ENCODE data around the gene TRPV4.

TRPV4 gene

DNA sequence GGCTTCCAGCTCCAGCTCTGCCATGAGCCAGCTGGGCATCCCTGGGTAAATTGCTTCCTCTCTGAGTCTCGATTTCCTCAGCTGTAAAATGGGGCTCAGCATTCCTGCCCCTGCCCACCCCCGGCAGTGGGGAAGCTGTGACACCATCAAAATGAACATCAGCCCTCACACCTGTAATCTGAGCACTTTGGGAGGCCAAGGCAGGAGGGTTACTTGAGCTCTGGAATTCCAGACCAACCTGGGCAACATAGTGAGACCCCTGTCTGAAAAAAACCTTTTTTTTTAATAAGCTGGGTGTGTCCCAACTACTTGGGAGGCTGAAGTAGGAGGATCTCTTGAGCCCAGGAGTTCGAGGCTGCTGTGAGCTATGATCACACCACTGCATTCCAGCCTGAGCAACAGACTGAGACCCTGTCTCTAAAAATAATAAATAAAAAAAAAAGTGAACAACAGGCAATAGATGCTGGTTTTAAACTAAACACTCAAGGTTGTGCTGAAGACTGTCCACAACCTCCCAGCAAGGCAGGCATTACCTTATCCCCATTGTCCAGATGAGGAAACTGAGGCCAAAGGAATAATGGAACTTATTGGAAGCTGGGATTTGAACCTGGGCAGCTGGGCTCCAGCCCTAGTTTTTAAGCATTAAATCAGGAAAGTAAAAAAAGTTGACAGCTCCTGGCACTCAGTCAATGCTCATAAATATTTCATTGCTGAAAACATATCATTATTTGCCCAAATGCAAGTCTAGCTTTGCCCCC is 4.3 kb downstream of the TRPV4 start:
- H3K36me3 ChIP-seq (ENCODE audit: insufficient read depth, low read length) = no peaks in the 10 kb centered on the region
- H3K27ac ChIP-seq (ENCODE audit: low read depth, low read length) = no peak overlapping the region
- H3K4me1 ChIP-seq (ENCODE audit: control insufficient read depth, insufficient read depth, low read length, unreplicated experiment) = no peaks in the 10 kb centered on the region
- H3K4me3 ChIP-seq (ENCODE audit: low read depth, low read length) = no peak overlapping the region
- H3K27me3 ChIP-seq (ENCODE audit: insufficient read depth, low read length) = peaks cover 18% of the 10 kb centered on the region
- no peaks in the 10 kb centered on the region for H3K79me2 ChIP-seq (ENCODE audit: control insufficient read depth, insufficient read depth, low read length, unreplicated experiment)
- no peak overlapping the region for H2AFZ ChIP-seq (ENCODE audit: low read length, unreplicated experiment)

- no peak overlapping the region for H3K4me3 ChIP-seq (ENCODE audit: low read depth, low read length)
- H2AFZ ChIP-seq (ENCODE audit: low read length, unreplicated experiment) = no peak overlapping the region
- H3K79me2 ChIP-seq (ENCODE audit: control insufficient read depth, insufficient read depth, low read length, unreplicated experiment) = no peaks in the 10 kb centered on the region
- H3K27ac ChIP-seq (ENCODE audit: low read depth, low read length) = no peak overlapping the region
- peaks cover 11% of the 10 kb centered on the region for H3K27me3 ChIP-seq (ENCODE audit: insufficient read depth, low read length)
- H3K36me3 ChIP-seq (ENCODE audit: insufficient read depth, low read length) = no peaks in the 10 kb centered on the region
- no peaks in the 10 kb centered on the region for H3K4me1 ChIP-seq (ENCODE audit: control insufficient read depth, insufficient read depth, low read length, unreplicated experiment)
Measured at GRCh38 chr12:109827566-109828550, 5.3 kb downstream of the TRPV4 start.

DNA sequence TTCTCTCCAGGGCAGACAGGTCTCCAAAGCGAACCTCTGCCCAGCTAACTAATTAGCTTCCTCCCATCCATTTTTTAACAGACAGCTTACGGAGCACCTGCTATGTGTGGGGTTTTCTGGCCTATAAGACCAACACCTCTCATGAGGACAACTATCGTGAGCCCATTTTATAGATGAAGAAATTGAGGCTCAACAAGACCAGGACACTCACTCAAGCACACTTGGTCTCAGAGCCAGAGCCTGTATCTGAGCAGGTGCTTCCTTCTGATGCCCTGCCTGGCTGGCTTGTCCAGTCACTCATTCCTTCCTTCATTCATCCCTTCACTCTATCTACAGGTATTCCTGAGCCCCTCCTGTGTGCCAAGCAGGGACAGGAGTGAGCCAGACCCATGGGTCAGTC is 6.1 kb downstream of the TRPV4 start:
- no peaks in the 10 kb centered on the region for H3K36me3 ChIP-seq (ENCODE audit: insufficient read depth, low read length)
- no peaks in the 10 kb centered on the region for H3K4me1 ChIP-seq (ENCODE audit: control insufficient read depth, insufficient read depth, low read length, unreplicated experiment)
- H2AFZ ChIP-seq (ENCODE audit: low read length, unreplicated experiment) = no peak overlapping the region
- peaks cover 5% of the 10 kb centered on the region; the same call in 1 of the 2 replicates for H3K27me3 ChIP-seq (ENCODE audit: insufficient read depth, low read length)
- no peak overlapping the region for H3K4me3 ChIP-seq (ENCODE audit: low read depth, low read length)
- H3K79me2 ChIP-seq (ENCODE audit: control insufficient read depth, insufficient read depth, low read length, unreplicated experiment) = no peaks in the 10 kb centered on the region
- H3K27ac ChIP-seq (ENCODE audit: low read depth, low read length) = no peak overlapping the region

- H3K27ac ChIP-seq (ENCODE audit: low read depth, low read length) = no peak overlapping the region
- H3K27me3 ChIP-seq (ENCODE audit: insufficient read depth, low read length) = no peaks in the 10 kb centered on the region
- H3K79me2 ChIP-seq (ENCODE audit: control insufficient read depth, insufficient read depth, low read length, unreplicated experiment) = no peaks in the 10 kb centered on the region
- no peaks in the 10 kb centered on the region for H3K36me3 ChIP-seq (ENCODE audit: insufficient read depth, low read length)
- H3K4me1 ChIP-seq (ENCODE audit: control insufficient read depth, insufficient read depth, low read length, unreplicated experiment) = no peaks in the 10 kb centered on the region
- no peak overlapping the region for H2AFZ ChIP-seq (ENCODE audit: low read length, unreplicated experiment)
- H3K4me3 ChIP-seq (ENCODE audit: low read depth, low read length) = no peak overlapping the region
Measured at GRCh38 chr12:109824731-109825130, 8.5 kb downstream of the TRPV4 start.

GRCh38 chr12:109822951-109823411 is 10.2 kb downstream of the TRPV4 start:
- Histone ChIP-seq H2AFZ (ENCODE audit: low read length, unreplicated experiment) (no peak overlapping the region), H3K27ac (ENCODE audit: low read depth, low read length) (no peak overlapping the region), H3K79me2 (ENCODE audit: control insufficient read depth, insufficient read depth, low read length, unreplicated experiment) (no peaks in the 10 kb centered on the region), H3K27me3 (ENCODE audit: insufficient read depth, low read length) (no peaks in the 10 kb centered on the region), H3K4me3 (ENCODE audit: low read depth, low read length) (no peak overlapping the region), H3K4me1 (ENCODE audit: control insufficient read depth, insufficient read depth, low read length, unreplicated experiment) (no peaks in the 10 kb centered on the region), H3K36me3 (ENCODE audit: insufficient read depth, low read length) (no peaks in the 10 kb centered on the region)

DNA sequence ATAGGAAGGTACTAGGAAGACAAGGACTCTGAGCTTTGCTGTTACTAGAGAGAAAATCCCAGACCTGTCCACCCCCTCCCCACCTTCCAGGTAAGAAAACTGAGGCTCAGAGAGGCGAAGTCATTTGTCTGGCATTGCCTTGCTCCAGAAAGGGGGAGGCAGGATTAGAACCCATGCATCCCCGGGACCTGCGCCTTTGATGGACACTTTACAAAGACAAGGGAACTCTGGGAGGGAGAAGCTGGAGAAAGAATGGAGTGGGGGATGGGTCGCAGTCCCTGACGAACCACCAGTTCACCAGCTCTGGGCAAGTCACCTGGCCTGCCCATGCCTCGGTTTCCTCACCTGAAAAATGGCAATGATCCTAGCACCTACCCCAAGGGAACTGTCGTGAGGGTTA is 10.8 kb downstream of the TRPV4 start:
- Histone ChIP-seq H3K36me3 (ENCODE audit: insufficient read depth, low read length) (no peaks in the 10 kb centered on the region), H3K27ac (ENCODE audit: low read depth, low read length) (no peak overlapping the region), H3K4me3 (ENCODE audit: low read depth, low read length) (no peak overlapping the region), H3K27me3 (ENCODE audit: insufficient read depth, low read length) (no peaks in the 10 kb centered on the region), H2AFZ (ENCODE audit: low read length, unreplicated experiment) (no peak overlapping the region), H3K4me1 (ENCODE audit: control insufficient read depth, insufficient read depth, low read length, unreplicated experiment) (no peaks in the 10 kb centered on the region), H3K79me2 (ENCODE audit: control insufficient read depth, insufficient read depth, low read length, unreplicated experiment) (no peaks in the 10 kb centered on the region)

DNA sequence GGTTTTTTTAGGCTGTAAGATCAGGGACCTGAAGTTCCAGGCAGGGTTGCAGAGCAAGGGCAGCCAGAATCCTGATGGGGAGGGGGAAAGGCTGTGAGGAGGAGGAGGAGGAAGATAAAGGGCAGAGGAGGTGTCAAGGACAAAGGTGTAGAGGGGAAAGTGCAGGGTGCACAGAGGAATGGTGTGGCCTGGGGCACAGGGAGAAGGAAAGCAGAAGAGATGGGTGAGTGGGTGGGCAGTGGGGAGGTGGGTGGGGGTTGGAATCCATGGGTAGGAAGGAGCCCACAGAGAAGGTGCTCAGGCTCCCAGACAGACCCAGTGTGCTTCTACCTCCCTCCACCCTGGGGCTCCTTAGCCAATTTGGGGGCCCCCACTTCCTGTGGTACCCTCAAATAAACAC is 11.2 kb downstream of the TRPV4 start:
- Histone ChIP-seq H3K4me1 (ENCODE audit: control insufficient read depth, insufficient read depth, low read length, unreplicated experiment) (no peaks in the 10 kb centered on the region), H3K27me3 (ENCODE audit: insufficient read depth, low read length) (no peaks in the 10 kb centered on the region), H3K79me2 (ENCODE audit: control insufficient read depth, insufficient read depth, low read length, unreplicated experiment) (no peaks in the 10 kb centered on the region), H3K27ac (ENCODE audit: low read depth, low read length) (no peak overlapping the region), H3K36me3 (ENCODE audit: insufficient read depth, low read length) (no peaks in the 10 kb centered on the region), H3K4me3 (ENCODE audit: low read depth, low read length) (no peak overlapping the region), H2AFZ (ENCODE audit: low read length, unreplicated experiment) (no peak overlapping the region)

GRCh38 chr12:109820816-109821381 is 12.3 kb downstream of the TRPV4 start:
- no peak overlapping the region for H2AFZ ChIP-seq (ENCODE audit: low read length, unreplicated experiment)
- H3K79me2 ChIP-seq (ENCODE audit: control insufficient read depth, insufficient read depth, low read length, unreplicated experiment) = no peaks in the 10 kb centered on the region
- no peaks in the 10 kb centered on the region for H3K36me3 ChIP-seq (ENCODE audit: insufficient read depth, low read length)
- no peak overlapping the region for H3K4me3 ChIP-seq (ENCODE audit: low read depth, low read length)
- no peaks in the 10 kb centered on the region for H3K27me3 ChIP-seq (ENCODE audit: insufficient read depth, low read length)
- no peak overlapping the region for H3K27ac ChIP-seq (ENCODE audit: low read depth, low read length)
- H3K4me1 ChIP-seq (ENCODE audit: control insufficient read depth, insufficient read depth, low read length, unreplicated experiment) = no peaks in the 10 kb centered on the region

DNA sequence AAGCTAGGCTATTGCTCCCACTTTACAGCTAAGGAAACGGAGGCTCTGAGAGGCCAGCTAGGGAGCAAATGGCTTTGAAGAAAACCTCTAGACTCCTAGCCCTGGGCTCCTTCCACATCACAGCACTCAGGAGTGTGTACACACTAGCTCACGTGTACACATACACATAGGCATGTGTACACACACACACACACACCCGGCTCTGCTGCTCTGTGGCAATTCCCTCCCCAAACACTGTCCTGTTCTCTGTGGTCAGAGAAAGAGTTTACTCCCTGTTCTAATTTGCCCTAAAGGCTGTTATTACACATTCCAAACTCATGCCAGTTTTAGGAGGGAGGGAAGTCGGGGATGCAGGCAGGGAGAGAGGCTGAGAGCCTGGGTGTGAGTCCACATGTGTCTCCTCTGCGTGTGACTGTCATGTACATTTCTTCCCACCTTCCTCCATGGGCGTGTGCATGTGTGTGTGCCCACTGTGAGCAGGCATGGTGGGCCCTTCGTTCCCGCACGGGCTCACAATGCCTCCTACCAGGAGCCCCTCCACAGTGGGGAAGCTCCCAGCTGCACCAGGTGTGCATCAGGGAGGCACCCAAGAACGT is 14.2 kb downstream of the TRPV4 start:
- Histone ChIP-seq H3K79me2 (ENCODE audit: control insufficient read depth, insufficient read depth, low read length, unreplicated experiment) (no peaks in the 10 kb centered on the region), H3K27ac (ENCODE audit: low read depth, low read length) (no peak overlapping the region), H3K4me3 (ENCODE audit: low read depth, low read length) (no peak overlapping the region), H3K4me1 (ENCODE audit: control insufficient read depth, insufficient read depth, low read length, unreplicated experiment) (no peaks in the 10 kb centered on the region), H3K36me3 (ENCODE audit: insufficient read depth, low read length) (no peaks in the 10 kb centered on the region), H2AFZ (ENCODE audit: low read length, unreplicated experiment) (no peak overlapping the region), H3K27me3 (ENCODE audit: insufficient read depth, low read length) (no peaks in the 10 kb centered on the region)

DNA sequence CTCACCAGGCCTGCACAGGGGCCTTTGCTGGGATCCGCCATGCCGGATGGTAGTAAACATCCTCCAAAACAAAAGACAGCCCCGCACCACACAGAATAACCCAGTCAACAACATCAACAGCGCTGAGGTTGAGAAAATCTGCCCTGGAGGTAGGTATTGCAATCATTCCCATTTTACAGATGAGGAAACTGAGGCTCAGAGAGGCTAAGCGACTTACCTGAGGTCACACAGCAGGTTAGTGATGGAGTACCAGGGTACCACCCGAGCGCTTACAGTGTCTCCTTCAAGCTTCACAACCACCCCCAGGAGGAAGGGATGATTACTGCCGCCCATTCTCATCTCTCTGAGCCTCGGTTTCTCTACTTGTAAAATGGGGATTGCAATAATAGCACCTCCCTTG is 14.9 kb downstream of the TRPV4 start:
- Histone ChIP-seq H3K27ac (ENCODE audit: low read depth, low read length) (no peak overlapping the region), H2AFZ (ENCODE audit: low read length, unreplicated experiment) (no peak overlapping the region), H3K4me1 (ENCODE audit: control insufficient read depth, insufficient read depth, low read length, unreplicated experiment) (no peaks in the 10 kb centered on the region), H3K27me3 (ENCODE audit: insufficient read depth, low read length) (no peaks in the 10 kb centered on the region), H3K36me3 (ENCODE audit: insufficient read depth, low read length) (no peaks in the 10 kb centered on the region), H3K4me3 (ENCODE audit: low read depth, low read length) (no peak overlapping the region), H3K79me2 (ENCODE audit: control insufficient read depth, insufficient read depth, low read length, unreplicated experiment) (no peaks in the 10 kb centered on the region)
